GM19372 (cell line): ENCODE results near the gene P2RY8.
"Not testable (repeated sequence)": the region's sequence is repeated elsewhere in the genome, so short reads cannot be mapped to it uniquely, and the experiment has no call there.

Experiments
- ATAC-seq: cut with Tn5 transposase; IDR thresholded peaks from one replicate; pipeline ENCODE4 v1.9.1; 2021; ENCODE audit warnings: mild to moderate bottlenecking, low read depth, moderate library complexity; ENCODE audit not compliant: unreplicated experiment

Gene P2RY8

DNA sequence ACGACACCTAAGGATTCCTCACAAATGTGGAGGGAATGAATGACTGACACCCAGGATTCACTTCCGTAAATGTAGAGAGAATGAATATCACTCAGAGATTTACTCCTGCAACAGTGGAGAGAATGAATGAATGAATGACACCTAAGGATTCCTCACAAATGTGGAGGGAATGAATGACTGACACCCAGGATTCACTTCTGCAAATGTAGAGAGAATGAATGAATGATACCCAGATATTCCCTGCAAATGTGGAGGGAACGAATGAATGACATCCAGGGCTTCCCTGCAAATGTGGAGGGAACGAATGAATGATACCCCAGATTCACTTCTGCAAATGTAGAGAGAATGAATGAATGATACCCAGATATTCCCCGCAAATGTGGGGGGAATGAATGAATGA lies 47.6 kb downstream of the P2RY8 start:
- ATAC-seq: not testable (repeated sequence)

DNA sequence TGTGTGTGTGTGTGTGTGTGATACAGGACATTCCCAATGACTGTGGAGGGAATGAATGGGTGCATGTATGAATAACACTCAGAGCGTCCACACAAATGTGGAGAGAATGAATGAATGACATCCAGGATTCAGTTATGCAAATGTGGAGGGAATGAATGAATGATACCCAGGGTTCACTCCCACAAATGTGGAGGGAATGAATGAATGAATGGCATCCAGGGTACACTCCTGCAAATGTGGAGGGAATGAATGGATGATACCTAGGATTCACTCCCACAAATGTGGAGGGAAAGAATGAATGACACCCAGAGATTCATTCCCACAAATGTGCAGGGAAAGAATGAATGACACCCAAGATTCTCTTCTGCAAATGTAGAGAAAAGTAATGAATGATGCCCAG lies 48.2 kb downstream of the P2RY8 start:
- ATAC-seq: no peak

DNA sequence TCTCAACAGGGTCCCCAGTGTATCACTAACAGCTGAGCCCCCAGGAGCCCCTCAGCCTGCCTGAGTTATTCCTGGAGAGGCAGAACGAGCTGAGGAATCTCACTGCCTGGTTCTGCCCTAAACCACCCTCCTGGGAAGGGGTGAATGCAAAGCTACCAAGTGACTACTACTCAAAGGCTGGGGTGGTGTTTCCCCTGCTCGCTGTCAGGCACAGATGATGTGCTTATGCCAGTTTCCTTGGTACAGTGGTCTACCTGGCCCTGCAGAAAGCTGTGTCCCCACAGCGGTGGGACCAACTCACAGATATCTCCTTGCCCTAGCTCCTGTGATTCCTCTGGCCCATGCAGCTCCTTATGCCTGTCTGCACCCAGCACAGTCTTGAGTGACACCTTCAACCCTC lies 48.8 kb downstream of the P2RY8 start:
- ATAC-seq: no peak

DNA sequence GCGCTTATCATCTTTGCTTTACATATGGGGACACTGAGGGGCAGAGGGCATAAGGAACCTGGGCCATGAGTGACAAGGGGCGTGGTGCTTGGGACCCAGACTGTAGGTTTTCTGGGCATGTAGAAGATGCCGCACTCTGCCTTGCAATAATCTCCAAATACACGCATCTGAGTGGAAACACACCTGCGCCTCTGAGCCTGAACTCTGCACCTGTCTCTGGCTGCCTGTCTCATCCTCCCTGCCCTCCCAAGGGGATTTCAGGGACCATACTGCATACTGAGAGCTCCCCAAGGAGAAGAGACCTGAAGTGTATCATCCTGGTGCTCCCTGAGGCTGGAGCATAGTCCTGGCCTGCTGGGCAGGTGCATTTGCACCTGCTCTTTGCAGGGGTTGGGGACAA lies 49.6 kb downstream of the P2RY8 start:
- ATAC-seq: no peak

DNA sequence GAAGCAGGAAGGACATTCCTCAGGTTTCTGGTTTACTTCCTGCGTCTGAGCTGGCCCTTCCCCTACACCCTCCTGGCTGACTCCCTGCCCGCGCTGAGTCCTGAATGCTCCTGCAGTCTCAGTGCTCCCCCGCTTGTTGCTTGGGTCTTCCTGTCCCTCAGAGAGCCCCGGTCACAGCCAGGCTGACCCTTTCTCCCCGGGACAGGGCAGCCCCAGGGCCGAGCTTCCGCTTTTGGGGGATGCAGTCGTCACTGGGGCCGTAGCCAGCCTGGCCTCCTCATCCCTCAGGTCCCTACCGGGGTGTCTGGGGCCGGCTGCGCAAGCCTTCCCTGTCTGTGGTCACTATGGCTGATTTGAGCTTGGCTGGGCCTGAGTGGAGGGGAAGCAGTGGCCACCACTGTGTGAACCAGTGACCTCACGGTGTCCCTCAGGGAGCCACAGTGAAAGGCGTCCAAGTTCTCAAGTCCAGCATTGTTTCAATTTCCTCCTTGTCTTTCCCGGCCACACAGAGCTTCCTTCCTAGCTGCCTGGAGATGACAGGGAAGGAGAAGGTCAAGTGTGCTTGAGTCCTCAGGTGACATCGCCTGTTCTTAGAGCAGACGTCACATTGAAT lies 50.1 kb downstream of the P2RY8 start:
- no peak for ATAC-seq

DNA sequence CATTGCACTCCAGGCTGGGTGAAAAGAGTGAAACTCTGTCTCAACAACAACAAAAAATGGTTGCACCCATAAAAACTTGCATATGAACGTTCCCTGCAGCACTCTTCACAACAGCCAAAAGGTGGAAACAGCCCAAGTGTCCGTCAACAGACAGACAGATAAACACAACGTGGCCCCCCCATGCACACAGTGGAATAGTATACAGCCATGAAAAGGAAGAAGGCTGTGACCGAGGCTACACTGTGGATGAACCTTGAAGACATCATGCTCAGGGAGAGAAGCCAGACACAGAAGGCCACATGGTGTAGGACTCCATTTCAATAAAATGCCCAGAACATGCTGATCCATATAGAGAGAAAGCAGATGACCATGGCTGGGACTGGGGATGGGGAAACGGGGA lies 50.8 kb downstream of the P2RY8 start:
- no peak for ATAC-seq

DNA sequence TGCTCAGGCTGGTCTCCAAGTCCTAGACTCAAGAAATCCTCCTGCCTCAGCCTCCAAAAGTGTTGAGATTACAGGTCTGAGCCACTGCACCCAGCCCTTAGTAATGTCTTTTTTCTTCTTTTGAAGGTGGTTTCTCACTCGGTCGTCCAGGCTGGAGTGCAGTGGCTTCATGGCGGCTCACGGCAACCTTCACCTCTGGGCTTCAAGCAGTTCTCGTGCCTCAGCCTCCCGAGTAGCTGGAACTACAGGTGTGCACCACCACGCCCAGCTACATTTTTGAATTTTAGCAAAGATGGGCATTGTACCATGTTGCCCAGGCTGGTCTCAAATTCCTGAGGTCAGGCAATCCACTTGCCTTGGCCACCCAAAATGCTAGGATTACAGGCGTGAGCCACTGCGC lies 52.0 kb downstream of the P2RY8 start:
- ATAC-seq: no peak

DNA sequence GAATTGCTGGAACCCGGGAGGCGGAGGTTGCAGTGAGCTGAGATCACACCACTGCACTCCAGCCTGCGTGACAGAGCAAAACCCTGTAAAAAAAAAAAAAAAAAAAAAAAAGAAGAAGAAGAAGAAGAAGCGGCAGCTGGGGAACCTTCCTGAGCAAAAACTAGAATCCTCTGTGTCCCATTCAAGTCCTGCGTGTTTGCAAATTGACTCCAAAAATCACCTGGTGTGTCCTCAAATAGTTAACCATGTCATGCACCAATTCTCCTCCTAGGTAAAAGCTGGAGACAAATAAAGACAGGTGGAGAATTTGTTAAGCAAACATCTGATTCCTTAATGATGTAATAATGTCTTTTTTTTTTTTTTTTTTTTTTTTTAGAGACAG lies 52.4 kb downstream of the P2RY8 start:
- ATAC-seq: no peak

DNA sequence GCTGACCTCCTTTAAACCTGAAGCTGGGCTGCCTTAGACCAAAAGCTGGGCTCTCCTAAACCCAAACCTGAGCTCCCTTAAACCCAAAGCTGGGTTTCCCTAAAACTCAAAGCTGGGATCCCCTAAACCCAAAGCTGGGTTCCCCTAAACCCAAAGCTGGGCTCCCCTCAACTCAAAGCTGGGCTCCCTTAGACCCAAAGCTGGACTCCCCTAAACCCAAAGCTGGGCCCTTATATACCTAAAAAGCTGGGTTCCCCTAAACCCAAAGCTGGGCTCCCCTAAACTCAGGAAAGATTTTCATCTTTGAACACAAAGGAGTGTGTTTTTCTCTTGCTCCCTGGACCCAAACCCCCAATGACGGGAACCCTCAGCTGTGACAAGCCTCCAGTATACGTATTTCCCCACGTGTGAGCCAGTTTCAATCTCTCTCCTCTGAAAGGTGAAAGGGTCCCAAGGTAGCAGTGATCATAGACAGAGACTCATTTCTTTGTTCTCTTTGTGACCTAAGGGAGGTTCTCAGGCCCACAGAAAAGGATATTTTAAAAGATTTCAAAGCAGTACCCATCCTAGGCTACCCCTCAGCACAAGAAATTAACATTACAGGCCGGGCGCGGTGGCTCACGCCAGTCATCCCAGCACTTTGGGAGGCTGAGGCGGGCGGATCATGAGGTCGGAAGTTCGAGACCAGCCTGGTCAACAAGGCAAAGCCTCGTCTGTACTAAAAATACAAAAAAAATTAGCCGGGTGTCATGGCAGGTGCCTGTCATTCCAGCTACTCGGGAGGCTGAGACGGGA lies 52.9 kb downstream of the P2RY8 start:
- peak; percentile 49 for ATAC-seq

DNA sequence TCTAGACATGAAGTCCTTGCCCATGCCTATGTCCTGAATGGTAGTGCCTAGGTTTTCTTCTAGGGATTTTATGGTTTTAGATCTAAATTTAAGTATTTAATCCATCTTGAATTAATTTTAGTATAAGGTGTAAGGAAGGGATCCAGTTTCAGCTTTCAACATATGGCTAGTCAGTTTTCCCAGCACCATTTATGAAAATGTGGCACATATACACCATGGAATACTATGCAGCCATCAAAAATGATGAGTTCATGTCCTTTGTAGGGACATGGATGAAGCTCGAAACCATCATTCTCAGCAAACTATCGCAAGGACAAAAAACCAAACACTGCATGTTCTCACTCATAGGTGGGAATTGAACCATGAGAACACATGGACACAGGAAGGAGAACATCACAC lies 54.5 kb downstream of the P2RY8 start:
- ATAC-seq: not testable (repeated sequence)

DNA sequence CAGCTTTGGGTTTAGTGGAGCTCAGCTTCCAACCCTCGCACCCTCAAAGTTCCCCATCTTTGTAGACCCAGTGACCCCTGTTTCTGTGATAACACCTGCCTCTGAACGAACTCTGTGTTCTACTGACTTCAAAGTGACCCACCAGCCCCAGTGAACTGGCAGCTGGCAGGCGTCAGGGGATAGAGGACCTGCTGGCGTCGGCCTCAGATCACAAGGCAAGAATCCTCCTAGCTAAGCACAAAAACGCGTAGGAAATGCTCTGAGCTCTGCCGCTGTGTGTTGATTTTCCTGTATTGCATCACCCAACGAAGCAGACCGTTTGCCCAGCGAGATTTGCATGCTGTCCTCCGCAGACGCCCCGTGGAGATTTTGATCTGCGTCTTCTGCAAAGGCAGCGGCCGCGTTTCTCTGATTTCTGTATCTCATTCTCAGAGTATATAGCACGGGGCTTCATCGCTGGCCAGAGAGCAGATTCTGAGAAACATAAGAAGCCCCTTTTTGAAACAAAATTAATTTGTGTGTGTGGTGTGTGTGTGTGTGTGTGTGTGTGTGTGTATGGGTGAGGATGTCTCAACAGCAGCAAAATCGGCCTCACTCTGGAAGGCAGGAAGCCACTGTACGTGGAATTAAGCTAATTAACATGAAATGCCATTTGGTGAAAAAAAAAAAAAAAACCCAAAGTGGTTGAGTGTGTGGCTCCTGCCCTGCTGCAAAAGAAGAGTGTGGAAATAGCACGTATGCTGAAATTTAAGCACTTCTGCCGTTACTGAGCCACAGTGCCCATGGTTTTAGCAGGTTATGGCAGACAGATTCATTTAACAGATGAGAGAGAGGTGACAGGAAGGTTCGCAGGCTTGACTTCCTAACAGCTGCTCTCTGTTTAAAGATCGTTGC lies 55.1 kb downstream of the P2RY8 start:
- no peak for ATAC-seq

DNA sequence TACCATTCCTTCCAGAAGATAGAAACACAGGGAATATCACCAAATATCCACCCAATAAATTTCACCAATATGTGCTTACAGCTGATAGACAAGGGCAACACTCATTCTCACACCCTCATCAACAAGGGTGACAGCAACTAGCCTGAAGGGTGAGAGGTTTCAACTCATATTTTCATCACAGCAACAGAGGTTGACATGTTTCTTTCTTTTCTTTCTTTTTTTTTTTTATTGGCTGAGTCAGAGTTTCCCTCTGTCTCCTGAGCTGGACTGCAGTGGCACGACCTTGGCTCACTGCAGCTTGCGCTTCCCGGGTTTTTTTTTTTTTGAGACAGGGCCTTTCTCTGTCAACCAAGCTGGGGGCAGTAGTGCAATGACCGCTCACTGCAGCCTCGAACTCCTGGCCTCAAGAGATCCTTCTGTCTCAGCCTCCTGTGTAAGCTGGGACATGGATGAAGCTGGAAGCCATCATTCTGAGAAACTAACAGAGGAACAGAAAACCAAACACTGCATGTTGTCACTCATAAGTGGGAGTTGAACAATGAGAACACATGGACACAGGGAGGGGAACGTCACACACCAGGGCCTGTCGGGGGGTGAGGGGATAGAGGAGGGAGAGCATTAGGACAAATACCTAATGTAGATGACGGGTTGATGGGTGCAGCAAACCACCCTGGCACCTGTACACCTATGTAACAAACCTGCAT lies 56.8 kb downstream of the P2RY8 start:
- ATAC-seq: no peak

DNA sequence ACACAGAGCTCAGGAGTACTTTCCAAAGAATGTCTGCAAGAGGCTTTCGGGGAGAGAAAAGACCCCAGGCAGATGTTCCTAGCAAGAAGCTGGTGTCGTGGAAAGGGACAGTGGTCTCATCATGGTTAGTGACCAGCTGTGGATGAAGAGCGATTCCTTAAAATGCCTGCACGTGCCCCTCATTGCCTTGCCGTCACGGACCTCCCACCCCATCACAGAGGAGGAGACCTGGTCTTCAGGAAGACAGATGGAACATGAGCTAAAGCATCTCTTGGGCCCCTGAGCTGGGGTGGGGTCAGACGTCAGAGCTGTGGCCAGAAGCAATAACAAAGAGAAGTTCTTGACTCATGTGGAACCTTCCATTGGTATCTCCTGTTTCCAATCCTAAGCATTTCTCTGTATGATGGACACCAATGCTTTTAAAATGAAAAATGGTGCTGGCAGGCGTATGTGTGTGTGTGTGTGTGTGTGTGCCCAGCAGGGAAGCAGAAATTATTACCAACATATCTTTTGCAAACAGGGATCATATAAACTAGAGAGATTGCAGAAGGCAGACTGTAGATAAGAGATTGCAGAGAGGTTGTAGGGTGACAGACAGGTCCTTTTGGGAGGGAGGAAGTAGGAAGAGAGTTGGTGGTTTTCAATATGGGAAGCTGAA lies 59.1 kb downstream of the P2RY8 start:
- no peak for ATAC-seq

DNA sequence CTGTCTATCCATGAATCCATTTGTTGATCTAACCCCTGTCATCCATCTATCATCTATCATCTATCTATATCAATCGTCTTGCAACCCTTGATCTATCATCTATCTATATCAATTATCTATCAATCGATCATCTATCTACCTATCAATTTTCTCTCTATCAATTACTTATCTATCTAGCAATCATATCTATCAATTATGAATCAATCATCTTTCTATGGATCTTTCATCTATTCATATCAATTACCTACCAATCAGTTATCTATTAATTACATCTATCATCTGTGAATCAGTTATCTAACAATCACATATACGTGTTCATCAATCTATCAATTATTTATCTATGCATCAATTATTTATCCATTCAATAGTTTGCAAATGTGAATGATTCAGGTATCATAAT lies 59.8 kb downstream of the P2RY8 start:
- ATAC-seq: no peak

DNA sequence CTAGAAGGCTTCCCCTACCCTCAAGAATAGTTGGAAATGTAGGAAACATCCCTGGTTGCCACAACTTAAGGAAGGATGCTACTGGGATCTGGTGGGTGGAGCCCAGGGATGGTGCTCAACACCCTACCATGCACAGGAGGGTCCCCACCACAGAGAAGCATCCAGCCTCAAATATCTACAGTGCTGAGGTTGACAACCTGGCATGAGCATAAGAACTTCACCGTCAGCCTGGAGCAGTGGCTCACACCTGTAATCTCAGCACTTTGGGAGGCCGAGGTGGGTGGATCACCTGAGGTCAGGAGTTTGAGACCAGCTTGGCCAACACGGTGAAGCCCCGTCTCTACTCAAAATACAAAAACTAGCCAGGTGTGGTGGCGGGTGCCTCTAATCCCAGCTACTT lies 60.3 kb downstream of the P2RY8 start:
- no peak for ATAC-seq

DNA sequence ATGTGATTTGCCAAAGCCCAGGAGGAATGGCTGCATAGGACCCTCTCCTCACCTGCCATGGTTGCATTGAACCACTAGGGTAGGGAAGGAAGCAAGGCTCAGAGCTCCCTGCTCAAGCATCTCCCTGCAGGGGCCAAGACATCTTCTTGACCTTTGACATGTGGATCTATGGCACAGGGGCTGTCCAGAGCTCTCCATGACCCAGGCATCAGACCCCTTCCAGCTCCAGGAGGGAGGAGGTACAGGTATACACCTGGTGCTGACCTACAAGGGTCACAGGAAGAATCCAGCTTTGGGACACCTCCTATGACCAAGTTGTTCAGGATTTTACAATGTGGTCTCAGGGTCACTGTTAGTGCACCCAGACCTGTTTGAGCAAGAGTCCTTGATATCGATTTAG lies 61.1 kb downstream of the P2RY8 start:
- ATAC-seq: no peak

DNA sequence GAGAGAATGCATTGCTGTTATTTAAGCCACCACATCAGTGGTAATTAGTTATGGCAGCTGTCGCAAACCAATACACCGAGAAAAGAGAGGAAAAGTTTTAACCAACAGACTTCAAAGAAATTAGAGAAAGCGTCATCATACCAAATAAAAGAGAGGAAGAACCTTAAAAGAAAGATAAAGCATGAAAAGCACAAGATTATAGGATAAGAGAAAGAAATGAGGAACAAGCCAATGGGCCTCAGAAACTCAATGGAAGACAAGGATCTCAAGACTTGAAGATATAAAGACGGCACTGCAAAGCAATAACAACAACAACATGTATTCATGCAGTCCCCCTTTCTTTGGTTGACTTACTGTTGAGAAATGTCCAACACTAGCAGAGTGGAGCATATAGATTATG lies 61.5 kb downstream of the P2RY8 start:
- ATAC-seq: no peak

DNA sequence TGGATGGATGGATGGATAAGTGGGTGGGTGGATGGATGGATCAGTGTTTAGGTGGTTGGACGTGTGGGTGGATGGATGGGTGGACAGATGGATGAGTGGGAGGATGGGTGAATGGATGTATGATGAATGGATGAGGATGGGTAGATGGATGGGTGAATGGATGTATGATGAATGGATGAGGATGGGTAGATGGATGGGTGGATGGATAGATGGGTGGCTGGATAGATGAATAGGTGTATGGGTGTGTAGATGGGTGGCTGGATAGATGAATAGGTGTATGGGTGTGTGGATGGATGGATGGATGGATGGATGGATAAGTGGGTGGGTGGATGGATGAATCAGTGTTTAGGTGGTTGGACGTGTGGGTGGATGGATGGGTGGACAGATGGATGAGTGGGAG lies 62.4 kb downstream of the P2RY8 start:
- ATAC-seq: not testable (repeated sequence)

DNA sequence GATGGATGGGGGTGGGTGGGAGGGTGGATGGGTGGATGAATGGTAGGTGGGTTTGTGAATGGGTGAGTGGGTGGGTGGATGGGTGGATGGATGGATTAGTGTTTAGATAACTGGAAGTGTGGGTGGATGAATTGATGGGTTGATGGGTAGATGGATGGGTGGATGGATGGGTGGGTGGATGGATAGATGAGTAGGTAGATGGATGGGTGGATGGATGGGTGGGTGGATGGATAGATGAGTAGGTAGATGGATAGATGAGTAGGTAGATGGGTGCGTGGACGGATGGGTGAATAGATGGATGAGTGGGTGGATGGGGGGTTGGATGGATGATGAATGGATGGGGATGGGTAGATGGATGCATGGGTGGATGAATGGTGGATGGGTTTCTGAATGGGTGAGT lies 64.0 kb downstream of the P2RY8 start:
- no peak for ATAC-seq

DNA sequence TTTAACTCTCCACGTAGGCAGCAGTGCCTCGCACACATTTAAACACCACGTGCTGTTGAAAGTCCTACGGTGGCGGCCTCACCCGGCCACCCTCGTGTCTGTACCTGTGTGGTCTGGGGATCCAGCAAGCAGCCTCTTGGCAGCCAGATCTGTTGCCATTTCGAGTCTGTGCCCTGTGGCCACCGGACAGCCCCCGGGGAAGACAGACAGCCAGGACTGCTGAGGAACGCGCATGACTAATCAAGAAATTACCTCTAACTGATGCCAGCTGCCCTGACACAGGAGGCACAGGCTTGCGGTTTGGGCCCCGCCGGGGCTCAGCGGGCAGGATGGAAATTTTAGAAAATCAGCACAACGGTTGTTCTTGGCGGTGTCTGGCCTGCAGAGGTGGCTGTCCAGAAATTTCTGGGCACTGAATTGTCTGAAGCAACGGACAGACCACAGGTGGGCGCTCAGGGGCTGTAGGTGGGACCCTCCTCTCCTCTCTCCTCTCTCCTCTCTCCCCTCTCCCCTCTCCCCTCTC lies 68.7 kb downstream of the P2RY8 start:
- peak; percentile 40 for ATAC-seq
